CD14-positive monocyte (primary cell): ENCODE results near the gene TACC2. TPM values are rescaled to one million over a fixed set of nuclear protein-coding genes. Genes with fewer than 3 reads are reported as not detected.

Source experiments
- DNase-seq, 3 donors: peaks; one replicate each; pipeline ENCODE4 v3.0.0-alpha.2; 2011 to 2022
- H2AFZ ChIP-seq: 2 replicates; pipeline ENCODE4 v1.6.0; 2012; ENCODE audit warnings: mild to moderate bottlenecking, low read depth, low read length, inconsistent platforms; ENCODE audit not compliant: insufficient read depth, poor library complexity, severe bottlenecking
- H3K27ac ChIP-seq, 2 donors: 1 replicate in 1 of 2; 2 replicates in 1 of 2; pipeline ENCODE4 v1.5.1; 2012 to 2013; ENCODE audit warnings: low read length in 2 of 2, control low read depth in 1 of 2, inconsistent platforms in 1 of 2, low read depth in 1 of 2, mild to moderate bottlenecking in 1 of 2
- H3K27me3 ChIP-seq, 2 donors: one replicate each; pipeline versions ENCODE4 v1.6.0 to v1.6.1; 2011 to 2013; ENCODE audit warnings: low read length in 2 of 2; ENCODE audit not compliant: control insufficient read depth in 2 of 2, insufficient read depth in 2 of 2
- H3K36me3 ChIP-seq, 2 donors: replicated peaks in 1 of 2; 1 replicate in 1 of 2; 2 replicates in 1 of 2; pipeline versions ENCODE4 v1.5.1 to v1.6.1; 2012 to 2013; ENCODE audit warnings: low read length in 2 of 2, control low read depth in 1 of 2, inconsistent platforms in 1 of 2, mild to moderate bottlenecking in 1 of 2; ENCODE audit not compliant: insufficient read depth in 2 of 2, control insufficient read depth in 1 of 2
- H3K4me1 ChIP-seq, 2 donors: 1 replicate in 1 of 2; 2 replicates in 1 of 2; pipeline versions ENCODE4 v1.5.1 to v1.6.1; 2012 to 2013; ENCODE audit warnings: low read length in 2 of 2, control low read depth in 1 of 2, inconsistent platforms in 1 of 2, mild to moderate bottlenecking in 1 of 2, moderate library complexity in 1 of 2; ENCODE audit not compliant: insufficient read depth in 2 of 2, control insufficient read depth in 1 of 2
- H3K4me2 ChIP-seq: replicated peaks from 2 replicates; pipeline ENCODE3; 2012; ENCODE audit warnings: low read length, moderate library complexity, mild to moderate bottlenecking; ENCODE audit not compliant: poor library complexity, severe bottlenecking; ENCODE audit errors: extremely low read depth
- H3K4me3 ChIP-seq, 3 experiments: fragments of 200-600 bp in 1 of 3; sonication (generic) in 1 of 3; replicated peaks in 1 of 3; 1 replicate in 2 of 3; 2 replicates in 1 of 3; pipeline ENCODE4 v1.5.1; 2011 to 2013; ENCODE audit warnings: low read length in 3 of 3, mild to moderate bottlenecking in 3 of 3, control low read depth in 2 of 3, low read depth in 2 of 3, inconsistent platforms in 1 of 3, moderate library complexity in 1 of 3
- H3K79me2 ChIP-seq: 2 replicates; pipeline ENCODE4 v1.6.0; 2012; ENCODE audit warnings: mild to moderate bottlenecking, control low read depth, inconsistent platforms, low read length, moderate library complexity; ENCODE audit not compliant: insufficient read depth
- H3K9ac ChIP-seq: 2 replicates; pipeline ENCODE4 v1.6.0; 2017; ENCODE audit warnings: low read length, mild to moderate bottlenecking; ENCODE audit not compliant: insufficient read depth, poor library complexity, severe bottlenecking
- H3K9me3 ChIP-seq, 2 donors: replicated peaks in 1 of 2; 1 replicate in 1 of 2; 2 replicates in 1 of 2; pipeline versions ENCODE4 v1.5.1 to v1.6.1; 2012 to 2013; ENCODE audit warnings: low read length in 2 of 2, control low read depth in 1 of 2; ENCODE audit not compliant: control insufficient read depth in 1 of 2, insufficient read depth in 1 of 2
- H4K20me1 ChIP-seq: 2 replicates; pipeline ENCODE4 v1.6.0; 2012; ENCODE audit warnings: mild to moderate bottlenecking, low read length, control low read depth, moderate library complexity; ENCODE audit not compliant: insufficient read depth
- H3K27ac Mint-ChIP-seq, 7 donors: one replicate each; pipeline ENCODE4 v1.8.0; 2020; ENCODE audit warnings: mild to moderate bottlenecking in 7 of 7, mixed read lengths in 7 of 7, moderate library complexity in 6 of 7, inconsistent platforms in 2 of 7
- H3K27me3 Mint-ChIP-seq, 3 donors: one replicate each; pipeline ENCODE4 v1.8.0; 2021 to 2022; ENCODE audit warnings: low read depth in 3 of 3, mild to moderate bottlenecking in 3 of 3, mixed read lengths in 3 of 3, moderate library complexity in 3 of 3, inconsistent platforms in 1 of 3
- H3K36me3 Mint-ChIP-seq, 2 donors: one replicate each; pipeline ENCODE4 v1.8.0; 2020; ENCODE audit warnings: mixed read lengths in 2 of 2, inconsistent platforms in 1 of 2, mild to moderate bottlenecking in 1 of 2
- H3K4me1 Mint-ChIP-seq: one replicate; pipeline ENCODE4 v1.8.0; 2020; ENCODE audit warnings: mild to moderate bottlenecking, mixed read lengths
- H3K4me3 Mint-ChIP-seq, 2 donors: one replicate each; pipeline ENCODE4 v1.8.0; 2020; ENCODE audit warnings: mild to moderate bottlenecking in 2 of 2, mixed read lengths in 2 of 2, moderate library complexity in 1 of 2
- H3K9me3 Mint-ChIP-seq, 7 donors: one replicate each; pipeline ENCODE4 v1.8.0; 2020 to 2022; ENCODE audit warnings: mixed read lengths in 7 of 7, mild to moderate bottlenecking in 6 of 7, moderate library complexity in 6 of 7, inconsistent platforms in 2 of 7
- CTCF ChIP-seq: fragments of 200-600 bp; IDR thresholded peaks from one replicate; pipeline ENCODE4 v1.8.0; 2022; ENCODE audit warnings: antibody characterized with exemption, mild to moderate bottlenecking
- WGBS: methylation state at CpG from one replicate; pipeline ENCODE4 v1.1.5; 2013; ENCODE audit warnings: missing lambda C conversion rate; ENCODE audit not compliant: insufficient coverage; 5-methylcytosine and 5-hydroxymethylcytosine counted together
- intact Hi-C, 2 donors: fragments of 100-400 bp; cut with micrococcal nuclease; formaldehyde crosslinking; loops; one replicate each; pipeline versions ENCODE4 v1.15.0 to v1.15.1; 2023
- polyA plus RNA-seq, 3 donors: library from polyadenylated mRNA; depleted of rRNA in 1 of 3; unstranded in 2 of 3; stranded (reverse) in 1 of 3; fragments of 300-500 nt in 2 of 3; fragments of >200 nt in 1 of 3; fragmentation: Illumina TruSeq in 2 of 3; gene quantifications; 1 replicate in 2 of 3; 2 replicates in 1 of 3; pipeline ENCODE4 v1.2.3, GENCODE V29; 2012 to 2021

Gene TACC2
- polyA plus RNA-seq, 3 donors = 0.03 TPM; not detected in 2

- 83% methylated on average over 1 of the region's 3 CpGs for WGBS
- Mint-ChIP-seq H3K27ac (no peak overlapping the region), H3K4me3 (no peak overlapping the region), H3K9me3 (peaks cover 0 to 2% (median 0%) of the 10 kb centered on the region in 7 donors), H3K4me1 (no peaks in the 10 kb centered on the region), H3K36me3 (no peaks in the 10 kb centered on the region), H3K27me3 (peaks cover 2 to 10% (median 8%) of the 10 kb centered on the region in 3 donors)
- H3K79me2 ChIP-seq = no peaks in the 10 kb centered on the region
- H3K9ac ChIP-seq = no peak overlapping the region
- no peak overlapping the region for H3K4me2 ChIP-seq
- no peak overlapping the region for H2AFZ ChIP-seq
- intact Hi-C loops = no loop called here
- no peak overlapping the region for H3K4me3 ChIP-seq
- H3K4me1 ChIP-seq = no peaks in the 10 kb centered on the region
- no peaks in the 10 kb centered on the region for H3K36me3 ChIP-seq
- TF ChIP-seq CTCF = no peak
- no peaks in the 10 kb centered on the region for H3K9me3 ChIP-seq
- no peak overlapping the region for H3K27ac ChIP-seq
- DNase-seq = no peak
- no peaks in the 10 kb centered on the region for H3K27me3 ChIP-seq
- no peaks in the 10 kb centered on the region for H4K20me1 ChIP-seq
Measured at GRCh38 chr10:122096705-122097104, 107.7 kb downstream of the TACC2 start.

- no peak for TF ChIP-seq CTCF
- no peaks in the 10 kb centered on the region for H3K36me3 ChIP-seq
- Mint-ChIP-seq H3K27me3 (peaks cover 2 to 10% (median 8%) of the 10 kb centered on the region in 3 donors), H3K4me3 (no peak overlapping the region), H3K9me3 (peaks cover 0 to 2% (median 0%) of the 10 kb centered on the region in 7 donors), H3K4me1 (no peaks in the 10 kb centered on the region), H3K36me3 (no peaks in the 10 kb centered on the region), H3K27ac (no peak overlapping the region)
- DNase-seq = no peak
- WGBS = 82% methylated on average over 7 of the region's 7 CpGs
- no peak overlapping the region for H3K4me2 ChIP-seq
- H3K27me3 ChIP-seq = no peaks in the 10 kb centered on the region
- H3K9ac ChIP-seq = no peak overlapping the region
- no peaks in the 10 kb centered on the region for H3K4me1 ChIP-seq
- H3K4me3 ChIP-seq = no peak overlapping the region
- no peaks in the 10 kb centered on the region for H3K9me3 ChIP-seq
- H4K20me1 ChIP-seq = no peaks in the 10 kb centered on the region
- no peak overlapping the region for H3K27ac ChIP-seq
- intact Hi-C loops = no loop called here
- no peak overlapping the region for H2AFZ ChIP-seq
- no peaks in the 10 kb centered on the region for H3K79me2 ChIP-seq
Measured at GRCh38 chr10:122097935-122098334, 109.0 kb downstream of the TACC2 start.
